GM12878 (cell line): Measurements from ENCODE around the gene GNB5.

ENCODE experiments used
- EZH2 ChIP-seq: IDR thresholded peaks from 2 replicates; pipeline ENCODE4 v1.6.1; 2012; ENCODE audit warnings: low read depth, mild to moderate bottlenecking, control low read depth, inconsistent platforms, low read length, borderline replicate concordance; ENCODE audit not compliant: control insufficient read depth
- RAD51 ChIP-seq: fragments of 450-650 bp; IDR thresholded peaks from 2 replicates; pipeline ENCODE4 v1.6.1; 2016; ENCODE audit warnings: moderate library complexity, mild to moderate bottlenecking, inconsistent platforms
- TF ChIP-seq, protein P1 (sequence below): fragments of 450-650 bp; IDR thresholded peaks from 2 replicates; pipeline ENCODE4 v1.6.1; 2017; ENCODE audit warnings: antibody characterized with exemption, mild to moderate bottlenecking, moderate library complexity
- TF ChIP-seq, protein P2 (sequence below), 3 experiments: IDR thresholded peaks in 2 of 3; conservative IDR thresholded peaks in 1 of 3; 2 replicates each; pipeline ENCODE4 v1.5.1; 2011; ENCODE audit warnings: low read depth in 3 of 3, low read length in 3 of 3, mild to moderate bottlenecking in 3 of 3, control low read depth in 2 of 3, moderate library complexity in 2 of 3, inconsistent platforms in 1 of 3, mixed read lengths in 1 of 3; ENCODE audit not compliant: control insufficient read depth in 2 of 3, insufficient read depth in 1 of 3; ENCODE audit errors: extremely low read depth in 1 of 3

GRCh38 chr15:52172869-52173268 lies 18.3 kb downstream of the GNB5 start:
- TF ChIP-seq RAD51 (no peak), EZH2 (no peak)
- TF ChIP-seq, protein P1, sequence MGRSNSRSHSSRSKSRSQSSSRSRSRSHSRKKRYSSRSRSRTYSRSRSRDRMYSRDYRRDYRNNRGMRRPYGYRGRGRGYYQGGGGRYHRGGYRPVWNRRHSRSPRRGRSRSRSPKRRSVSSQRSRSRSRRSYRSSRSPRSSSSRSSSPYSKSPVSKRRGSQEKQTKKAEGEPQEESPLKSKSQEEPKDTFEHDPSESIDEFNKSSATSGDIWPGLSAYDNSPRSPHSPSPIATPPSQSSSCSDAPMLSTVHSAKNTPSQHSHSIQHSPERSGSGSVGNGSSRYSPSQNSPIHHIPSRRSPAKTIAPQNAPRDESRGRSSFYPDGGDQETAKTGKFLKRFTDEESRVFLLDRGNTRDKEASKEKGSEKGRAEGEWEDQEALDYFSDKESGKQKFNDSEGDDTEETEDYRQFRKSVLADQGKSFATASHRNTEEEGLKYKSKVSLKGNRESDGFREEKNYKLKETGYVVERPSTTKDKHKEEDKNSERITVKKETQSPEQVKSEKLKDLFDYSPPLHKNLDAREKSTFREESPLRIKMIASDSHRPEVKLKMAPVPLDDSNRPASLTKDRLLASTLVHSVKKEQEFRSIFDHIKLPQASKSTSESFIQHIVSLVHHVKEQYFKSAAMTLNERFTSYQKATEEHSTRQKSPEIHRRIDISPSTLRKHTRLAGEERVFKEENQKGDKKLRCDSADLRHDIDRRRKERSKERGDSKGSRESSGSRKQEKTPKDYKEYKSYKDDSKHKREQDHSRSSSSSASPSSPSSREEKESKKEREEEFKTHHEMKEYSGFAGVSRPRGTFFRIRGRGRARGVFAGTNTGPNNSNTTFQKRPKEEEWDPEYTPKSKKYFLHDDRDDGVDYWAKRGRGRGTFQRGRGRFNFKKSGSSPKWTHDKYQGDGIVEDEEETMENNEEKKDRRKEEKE = no peak
- TF ChIP-seq, protein P2, sequence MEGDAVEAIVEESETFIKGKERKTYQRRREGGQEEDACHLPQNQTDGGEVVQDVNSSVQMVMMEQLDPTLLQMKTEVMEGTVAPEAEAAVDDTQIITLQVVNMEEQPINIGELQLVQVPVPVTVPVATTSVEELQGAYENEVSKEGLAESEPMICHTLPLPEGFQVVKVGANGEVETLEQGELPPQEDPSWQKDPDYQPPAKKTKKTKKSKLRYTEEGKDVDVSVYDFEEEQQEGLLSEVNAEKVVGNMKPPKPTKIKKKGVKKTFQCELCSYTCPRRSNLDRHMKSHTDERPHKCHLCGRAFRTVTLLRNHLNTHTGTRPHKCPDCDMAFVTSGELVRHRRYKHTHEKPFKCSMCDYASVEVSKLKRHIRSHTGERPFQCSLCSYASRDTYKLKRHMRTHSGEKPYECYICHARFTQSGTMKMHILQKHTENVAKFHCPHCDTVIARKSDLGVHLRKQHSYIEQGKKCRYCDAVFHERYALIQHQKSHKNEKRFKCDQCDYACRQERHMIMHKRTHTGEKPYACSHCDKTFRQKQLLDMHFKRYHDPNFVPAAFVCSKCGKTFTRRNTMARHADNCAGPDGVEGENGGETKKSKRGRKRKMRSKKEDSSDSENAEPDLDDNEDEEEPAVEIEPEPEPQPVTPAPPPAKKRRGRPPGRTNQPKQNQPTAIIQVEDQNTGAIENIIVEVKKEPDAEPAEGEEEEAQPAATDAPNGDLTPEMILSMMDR (IDR thresholded peaks at IDR 0.05 in 2 of 3, conservative IDR thresholded peaks at IDR 0.05 in 1 of 3; ENCODE audit: control insufficient read depth in 2 of 3, extremely low read depth in 1 of 3, insufficient read depth in 1 of 3, low read depth in 3 of 3, low read length in 3 of 3) = no peak
